Stimulated activated CD8-positive, alpha-beta memory T cell treated with anti-CD3 and anti-CD28 coated beads, Interleukin-15, amount 100 ng/mL, for 4 hours (primary cell): ENCODE results near the gene RASSF5.

Experiments used
- DNase-seq, 2 donors: peaks; one replicate each; pipeline ENCODE4 v3.0.0-alpha.2; 2020; ENCODE audit warnings: low read depth in 2 of 2

RASSF5 gene

DNA sequence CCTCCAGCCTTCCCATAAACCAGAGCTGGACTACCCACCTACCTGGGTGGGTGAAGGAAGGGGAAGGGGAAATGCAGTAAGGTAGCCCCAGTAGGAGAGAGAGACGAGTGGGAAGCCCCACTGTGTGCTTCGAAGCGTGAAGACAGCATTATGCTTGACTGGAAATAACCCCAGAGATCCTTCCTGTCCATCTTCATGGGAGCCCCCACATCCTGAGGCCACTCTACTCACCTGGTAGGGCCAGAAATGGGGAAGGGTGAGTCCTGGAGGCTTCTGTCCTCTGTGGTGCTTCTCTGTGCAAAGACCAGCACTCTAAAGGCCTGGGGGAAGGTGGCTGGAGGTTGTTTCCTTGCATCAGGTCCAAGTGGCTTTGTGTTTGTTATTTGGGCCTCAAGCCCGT lies 10.0 kb upstream of the RASSF5 start:
- no peak for DNase-seq

DNA sequence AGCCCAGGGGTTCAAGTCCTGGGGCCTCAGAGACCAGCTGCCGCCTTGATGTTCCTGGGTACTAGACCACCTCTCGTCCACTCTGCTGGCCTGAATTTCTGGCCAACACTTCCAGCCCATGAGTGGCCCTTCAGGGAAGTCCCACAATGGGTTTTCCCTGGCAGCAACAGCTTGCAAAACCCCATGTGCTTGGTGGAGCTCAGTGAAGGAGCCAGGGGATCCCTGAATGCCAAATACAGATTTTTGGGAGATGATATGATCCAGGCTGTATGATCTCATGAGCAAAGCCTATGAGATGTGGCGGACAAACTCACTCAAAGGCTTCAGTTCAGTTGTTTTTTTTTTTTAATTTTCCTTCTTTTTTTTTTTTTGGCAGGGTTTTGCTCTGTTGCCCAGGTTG lies 9.6 kb upstream of the RASSF5 start:
- no peak for DNase-seq

DNA sequence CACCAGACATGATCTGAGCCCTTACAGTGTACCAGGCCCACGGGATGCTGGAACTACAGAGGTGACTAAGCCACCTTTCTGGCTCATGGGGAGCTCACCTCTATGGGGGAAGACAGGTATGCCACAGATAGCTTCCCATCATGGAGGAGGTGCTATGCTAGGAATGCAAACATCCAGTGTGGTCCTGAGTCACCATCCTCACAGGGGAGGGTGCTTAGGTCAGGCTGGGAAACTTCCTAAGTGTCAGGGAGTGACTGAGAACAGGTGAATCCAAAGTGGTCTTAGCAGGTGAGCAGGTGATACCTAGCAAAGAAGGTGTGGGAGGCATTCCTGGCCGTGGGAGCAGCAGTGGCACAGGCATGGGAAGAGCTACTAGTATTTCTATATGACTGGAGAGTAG lies 8.6 kb upstream of the RASSF5 start:
- DNase-seq = no peak

DNA sequence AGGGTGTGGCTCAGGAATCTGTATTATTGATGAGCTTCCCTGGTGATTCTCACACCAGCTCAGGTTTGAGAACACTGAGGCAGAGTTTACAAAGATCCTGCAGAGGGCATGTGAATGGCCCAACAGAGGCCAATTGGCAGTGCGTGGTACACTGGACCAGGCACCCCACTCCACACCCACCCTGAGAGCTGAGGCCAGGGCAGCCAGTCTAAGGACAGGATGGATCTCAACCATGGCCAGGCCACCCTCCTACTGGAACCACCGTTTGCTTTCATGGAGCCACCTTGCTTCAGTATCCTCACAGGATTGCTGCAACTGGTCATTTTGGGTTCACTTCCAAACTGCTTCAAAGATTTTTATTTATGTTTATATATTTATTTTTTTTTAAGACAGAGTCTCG lies 7.3 kb upstream of the RASSF5 start:
- no peak for DNase-seq

DNA sequence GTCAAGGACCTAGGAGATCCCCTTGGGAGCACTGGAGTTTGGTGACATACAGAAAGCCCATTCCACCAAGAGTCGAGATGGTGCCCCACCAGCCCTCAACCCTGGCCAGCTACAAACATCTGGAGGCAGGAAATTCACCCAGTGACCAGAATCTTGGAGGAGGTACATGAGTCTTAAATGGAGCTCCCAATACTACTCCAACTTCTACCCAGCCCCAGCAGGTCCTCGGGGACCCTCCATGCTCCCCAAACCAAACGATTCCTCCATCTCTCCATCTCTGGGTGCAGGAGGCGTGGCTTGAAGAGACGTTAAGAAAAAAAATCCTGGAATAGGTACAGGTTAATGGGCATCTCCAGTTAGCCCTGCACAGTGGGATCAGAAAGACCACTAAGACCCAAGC lies 5.5 kb upstream of the RASSF5 start:
- no peak for DNase-seq

DNA sequence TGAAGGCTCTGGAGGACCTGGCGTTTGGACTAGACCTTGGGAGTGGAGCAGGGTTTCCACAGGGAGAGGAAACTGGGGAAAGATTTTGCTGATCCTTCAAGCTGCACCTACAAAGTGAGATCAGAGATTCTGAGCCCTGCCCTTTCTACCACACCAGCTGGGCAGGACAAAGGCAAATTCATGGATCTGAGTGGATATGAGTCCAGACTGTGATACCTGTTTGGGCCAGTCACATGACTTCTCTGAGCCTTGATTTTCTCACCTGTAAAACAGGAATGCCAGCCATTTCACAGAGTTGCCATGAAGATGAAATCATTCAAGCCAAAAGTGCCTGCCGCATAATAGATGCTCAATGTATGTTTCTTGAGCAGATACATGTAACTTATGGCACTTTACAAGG lies 4.9 kb upstream of the RASSF5 start:
- DNase-seq = no peak

DNA sequence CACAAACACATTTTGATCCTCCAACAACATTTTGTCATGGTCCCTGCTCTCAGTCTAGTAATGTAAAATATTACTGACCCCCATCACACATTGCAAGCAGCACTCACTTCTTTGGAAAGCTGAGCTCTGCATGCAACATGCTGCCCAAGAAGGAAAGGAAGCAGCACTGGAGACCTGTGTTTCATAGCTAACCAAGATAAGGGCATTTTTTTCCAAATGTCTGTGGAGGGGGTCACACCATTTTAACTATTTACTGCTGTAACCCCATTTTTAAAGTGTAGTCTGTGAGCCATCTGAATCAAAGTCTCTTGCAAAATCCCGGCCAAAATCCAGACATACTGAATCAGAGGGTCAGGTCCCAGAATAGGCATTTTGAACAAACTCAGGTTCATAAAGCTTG lies 4.5 kb upstream of the RASSF5 start:
- DNase-seq = no peak

DNA sequence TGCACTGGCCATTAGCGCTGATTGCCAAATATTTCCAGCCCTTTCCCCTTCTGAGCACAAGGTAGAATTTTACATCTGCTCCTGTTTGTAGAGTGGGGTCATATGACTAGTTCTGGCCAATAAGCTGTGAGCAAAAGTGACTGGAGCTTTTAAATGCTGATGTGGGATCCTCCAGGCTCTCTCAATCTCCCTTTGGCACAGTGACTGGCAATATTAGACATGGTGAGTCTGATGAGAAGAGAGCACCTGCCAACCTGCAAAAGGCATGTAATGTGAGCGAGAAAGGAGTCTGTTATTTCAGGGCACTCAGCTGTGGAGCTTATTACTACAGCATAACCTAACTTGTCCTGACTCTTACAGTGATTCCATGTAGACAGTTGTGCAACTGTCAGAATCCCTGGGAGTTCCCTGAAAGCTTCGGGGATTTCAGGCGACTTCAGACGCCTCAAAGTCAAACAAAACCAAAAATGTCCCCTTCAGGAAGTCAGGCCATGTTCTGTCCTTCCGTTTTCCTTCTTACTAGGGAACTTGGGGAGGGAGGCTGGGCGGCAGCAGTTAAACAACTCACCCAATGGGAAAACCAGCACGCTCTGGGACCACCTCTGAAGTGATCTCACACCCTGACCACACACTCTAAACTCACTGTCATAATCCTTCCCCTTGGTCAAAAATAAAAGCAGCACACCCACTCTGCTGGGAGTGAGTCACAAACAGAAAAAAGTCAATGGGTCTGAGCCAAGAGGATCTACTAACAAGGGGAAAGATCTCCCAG lies 3.6 kb upstream of the RASSF5 start:
- peak in 1 of 2 donors; percentile 17 for DNase-seq

DNA sequence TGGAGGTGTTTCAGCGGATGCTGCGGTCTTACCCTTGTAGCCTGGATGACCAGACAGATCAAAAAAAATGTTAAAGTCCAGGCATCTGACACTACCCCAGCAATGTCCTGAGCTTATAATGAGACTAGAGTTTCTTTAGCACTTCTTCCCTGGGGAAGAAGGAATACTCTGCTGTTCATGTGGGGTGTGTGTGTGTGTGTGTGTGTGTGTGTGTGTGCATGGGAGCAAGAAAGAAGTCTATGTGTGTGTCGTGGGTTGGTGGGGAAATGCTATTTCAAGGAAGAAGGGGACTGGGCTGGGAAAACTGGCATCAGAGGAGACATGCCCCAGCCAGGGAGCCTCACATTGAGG lies 3.0 kb upstream of the RASSF5 start:
- no peak for DNase-seq

DNA sequence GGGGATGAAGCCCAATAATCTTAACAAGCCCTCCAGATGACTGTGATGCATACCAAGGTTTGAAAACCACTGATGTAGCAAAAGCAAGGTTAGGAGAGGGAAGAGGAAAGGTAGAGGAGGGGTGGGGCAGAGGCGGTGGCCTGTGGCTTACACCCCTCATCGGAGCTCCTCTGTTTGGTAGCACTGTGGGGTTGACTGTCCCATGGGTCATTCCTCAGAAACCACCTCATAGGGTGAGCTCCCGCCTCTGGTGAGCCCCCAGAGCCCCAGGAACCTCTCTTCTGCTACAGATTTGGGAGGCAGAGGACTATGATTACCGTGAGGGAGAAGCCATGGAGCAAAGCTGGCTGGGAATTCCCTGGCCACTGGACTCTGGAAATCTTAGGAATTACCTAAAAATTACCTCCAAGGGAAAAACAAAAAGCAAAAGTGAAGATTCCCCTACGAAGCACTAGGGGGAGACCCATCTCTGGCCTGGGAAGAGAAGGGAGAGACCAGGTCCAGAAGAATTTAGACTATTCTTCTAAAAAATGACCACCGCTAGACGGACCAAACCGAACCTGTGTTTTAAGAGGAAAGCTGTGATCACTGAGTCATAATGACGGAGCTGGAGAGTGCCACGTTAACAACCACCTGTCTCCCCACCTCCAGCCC lies 1.5 kb upstream of the RASSF5 start:
- no peak for DNase-seq

DNA sequence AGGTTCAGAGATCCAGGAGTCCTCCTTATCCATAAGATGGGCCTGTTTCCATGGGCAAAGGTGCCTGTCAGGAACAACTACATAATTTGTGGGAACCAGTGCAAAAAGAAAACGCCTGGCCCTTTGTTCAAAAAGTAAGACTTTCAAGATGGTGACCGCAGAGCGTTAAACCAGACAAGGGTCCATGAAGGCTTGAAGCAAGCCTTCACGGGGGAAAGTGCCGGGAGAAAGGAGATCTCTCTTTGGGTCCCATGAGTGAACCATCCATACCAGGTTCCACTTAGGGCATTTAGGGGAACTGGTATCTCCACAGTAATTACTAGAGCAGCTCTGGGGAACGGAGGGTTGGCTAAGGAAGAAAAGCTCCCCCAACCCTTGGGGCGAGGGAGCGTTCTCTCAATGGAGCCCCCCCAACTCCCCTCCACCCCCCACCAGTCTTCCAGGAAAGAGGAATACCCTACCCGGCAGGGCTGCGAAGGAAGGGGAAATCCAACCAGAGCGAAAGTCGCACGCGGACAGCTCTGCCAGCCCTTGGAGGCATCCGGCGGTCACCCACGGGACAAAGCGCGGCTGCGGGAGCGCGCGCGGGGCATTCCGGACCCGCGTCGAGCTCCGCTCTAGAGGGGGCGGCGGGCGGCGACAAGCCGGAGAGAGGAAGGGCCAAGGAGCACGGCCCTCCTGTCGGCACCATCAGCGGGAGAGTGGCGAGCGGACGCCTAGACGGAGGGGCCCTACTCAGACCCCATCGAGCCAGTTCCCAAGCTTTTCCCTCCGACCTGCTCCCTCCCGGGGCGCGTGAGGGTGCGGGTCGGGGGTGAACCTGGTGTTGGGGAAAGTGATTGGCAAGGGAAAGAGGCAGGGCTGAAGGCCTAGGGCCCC lies 687 bp upstream of the RASSF5 start:
- no peak for DNase-seq

DNA sequence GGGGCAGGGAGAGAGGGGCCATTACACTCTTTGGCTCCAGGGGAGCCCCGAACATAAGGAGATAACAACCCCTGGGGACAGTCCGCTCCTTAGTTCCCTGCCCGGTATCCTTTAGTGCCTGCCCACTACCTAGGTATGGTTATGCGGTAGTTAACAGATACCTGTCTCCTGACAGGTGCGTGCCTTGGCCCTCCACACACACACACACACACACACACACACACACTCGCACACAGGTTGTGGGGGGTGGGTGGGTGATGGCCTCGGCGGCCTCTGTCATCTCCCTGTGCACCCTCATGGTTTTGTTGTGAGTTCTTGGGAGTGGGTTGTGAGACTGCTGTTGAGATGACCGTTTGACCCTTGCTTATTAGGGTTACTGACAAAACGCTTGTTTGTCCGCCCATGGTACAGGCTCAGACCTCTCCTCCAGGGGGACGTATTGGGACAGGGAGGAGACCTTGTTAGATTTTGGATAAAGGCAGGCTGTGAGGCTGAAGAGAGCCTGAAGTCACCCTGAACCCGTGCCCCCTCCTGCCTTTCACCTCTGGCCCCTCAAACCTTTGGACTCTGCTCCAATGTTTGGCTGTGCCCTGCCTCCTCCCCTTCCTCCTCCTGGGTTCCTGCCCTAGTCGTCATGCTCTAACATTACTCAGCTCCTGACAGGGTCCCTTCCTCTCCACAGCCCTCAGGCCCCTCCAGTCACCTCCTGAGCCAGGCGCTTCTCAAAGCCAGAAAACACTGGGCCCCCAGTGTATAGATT lies 979 bp downstream of the RASSF5 start:
- no peak for DNase-seq

DNA sequence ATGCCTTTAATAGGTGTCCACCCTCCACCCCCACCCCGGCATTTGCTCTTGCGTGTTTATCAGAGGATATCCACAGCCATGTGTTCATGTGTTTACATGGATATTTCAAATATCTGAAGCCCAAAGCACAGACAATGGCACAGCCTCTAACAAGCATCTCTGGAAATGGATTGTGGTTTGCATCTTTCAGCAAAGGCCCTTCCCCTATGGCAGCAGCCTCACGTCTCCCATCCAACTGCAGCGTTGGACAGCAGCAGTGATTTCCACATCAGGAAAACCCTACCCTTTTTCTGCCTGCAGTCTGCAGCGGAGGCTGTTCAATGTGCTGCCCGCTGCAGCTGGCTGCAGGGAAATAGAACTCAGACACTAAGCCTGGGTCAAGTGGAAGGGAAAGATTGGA lies 1.6 kb downstream of the RASSF5 start:
- DNase-seq = no peak

DNA sequence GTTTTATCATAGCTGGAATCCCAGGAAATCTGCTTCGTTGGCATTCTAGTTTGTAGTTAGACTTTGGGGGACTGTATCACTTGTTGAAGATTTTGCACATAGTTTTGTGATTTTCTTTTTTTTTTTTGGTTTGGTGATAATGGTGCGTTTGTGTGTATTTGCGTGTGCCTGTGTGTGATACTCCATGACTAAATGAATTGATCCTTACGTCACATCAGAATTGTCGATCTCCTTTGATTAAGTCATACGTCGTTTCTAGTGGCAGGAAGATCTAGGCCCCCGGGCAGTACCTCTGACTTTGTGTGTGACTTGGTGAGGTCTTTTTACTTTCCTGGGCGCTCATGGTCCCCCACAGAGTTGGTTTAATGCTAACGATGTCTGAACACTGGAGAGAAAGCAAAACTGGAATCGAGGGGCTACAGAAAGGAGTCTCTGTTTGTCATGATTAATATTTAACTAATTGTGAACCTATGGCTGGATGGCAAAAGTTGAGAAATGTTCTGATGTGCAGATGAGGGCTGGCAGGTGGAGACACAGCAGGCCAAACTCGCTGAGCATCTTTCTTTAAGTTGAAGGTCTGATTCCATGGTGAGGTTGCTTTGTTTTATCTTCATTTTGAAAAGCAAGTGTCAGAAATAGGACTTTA lies 2.4 kb downstream of the RASSF5 start:
- DNase-seq = no peak

DNA sequence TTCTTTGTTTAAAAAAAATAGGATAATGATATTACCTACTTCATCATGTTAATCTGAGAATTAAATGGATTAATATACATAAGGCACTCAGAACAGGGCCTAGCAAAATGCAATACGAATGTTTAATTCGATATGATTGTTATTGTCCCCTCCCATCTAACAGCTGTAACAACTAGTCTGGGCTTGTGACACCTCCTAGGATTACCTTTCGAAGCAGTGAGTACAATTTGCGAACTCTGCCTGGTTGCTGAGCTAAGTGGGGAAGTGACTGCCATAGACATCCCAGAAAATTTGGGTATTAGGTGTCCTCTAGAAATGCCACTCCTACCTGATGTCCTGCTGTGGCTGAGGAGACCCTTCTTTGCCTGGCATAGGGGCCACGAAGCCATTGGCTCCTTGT lies 3.0 kb downstream of the RASSF5 start:
- no peak for DNase-seq

DNA sequence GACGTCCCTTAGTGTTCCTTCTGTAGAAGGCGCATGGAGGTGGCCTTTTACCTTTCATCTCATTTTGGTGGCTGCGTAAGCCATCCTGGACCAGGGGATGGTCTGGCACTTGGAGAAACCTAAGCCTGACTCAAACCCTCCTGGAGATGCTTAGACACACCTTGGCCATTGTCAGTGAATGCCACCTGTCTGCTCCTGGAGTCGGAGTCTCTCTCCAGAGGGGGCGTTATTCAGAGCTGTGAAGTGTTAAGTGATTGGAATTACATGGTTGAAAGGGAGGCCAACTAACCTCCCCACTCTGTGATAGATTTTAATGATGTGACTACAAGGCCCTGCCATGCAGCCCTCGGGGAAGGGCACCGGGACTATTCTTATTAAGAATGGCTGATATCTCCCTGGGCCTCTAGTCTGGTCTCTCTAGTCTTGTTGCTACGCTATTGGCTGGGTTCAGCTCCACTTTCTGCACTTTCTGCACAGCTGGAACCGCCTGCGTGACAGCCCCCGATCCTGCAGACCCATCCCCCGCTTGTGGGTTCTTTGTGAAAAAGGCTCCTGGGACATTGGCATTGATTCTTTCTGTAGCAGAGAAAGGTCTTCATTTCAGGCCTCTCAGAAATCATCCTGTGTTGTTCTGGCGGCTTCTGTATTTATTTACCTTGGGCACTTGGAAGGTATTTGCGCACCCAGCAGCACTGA lies 4.2 kb downstream of the RASSF5 start:
- DNase-seq = no peak

DNA sequence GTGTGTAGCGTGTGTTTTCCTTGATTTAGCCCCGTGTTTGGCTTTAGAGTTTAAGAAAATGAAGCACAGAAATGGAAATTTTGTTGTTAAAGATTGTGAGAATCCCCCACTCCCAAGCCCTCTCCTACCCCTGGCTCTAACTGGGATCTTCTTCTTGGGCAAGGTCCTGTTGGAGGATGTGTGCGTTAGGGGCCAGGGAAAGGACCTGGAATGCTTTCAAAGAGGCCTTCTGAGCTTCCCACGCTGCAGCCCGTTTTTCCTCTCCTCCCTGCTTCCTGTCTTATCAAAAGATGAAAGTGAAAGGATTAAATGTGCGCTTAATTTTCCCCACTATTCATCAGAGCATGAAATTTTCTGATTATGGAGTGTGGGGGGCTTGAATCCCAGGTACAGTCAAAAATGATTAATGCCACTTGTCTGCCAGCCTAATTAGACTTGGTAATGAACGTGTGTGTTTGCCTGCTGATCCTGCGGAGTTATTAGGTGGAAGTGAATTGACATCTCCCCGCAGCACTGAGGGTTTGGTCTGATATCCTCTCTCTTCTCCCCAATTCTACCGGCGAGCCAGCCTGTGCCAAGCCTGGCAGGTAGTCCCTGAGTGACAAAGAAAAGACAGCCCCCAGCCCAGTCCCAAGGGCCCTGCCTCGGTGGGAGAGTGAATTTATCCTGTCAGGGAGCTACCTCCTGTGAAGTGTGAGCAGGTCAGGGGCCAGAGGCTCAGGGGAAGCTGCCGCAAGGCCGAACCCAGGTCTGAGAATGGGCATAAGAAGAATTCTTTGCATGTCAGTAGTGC lies 4.9 kb downstream of the RASSF5 start:
- DNase-seq = no peak

DNA sequence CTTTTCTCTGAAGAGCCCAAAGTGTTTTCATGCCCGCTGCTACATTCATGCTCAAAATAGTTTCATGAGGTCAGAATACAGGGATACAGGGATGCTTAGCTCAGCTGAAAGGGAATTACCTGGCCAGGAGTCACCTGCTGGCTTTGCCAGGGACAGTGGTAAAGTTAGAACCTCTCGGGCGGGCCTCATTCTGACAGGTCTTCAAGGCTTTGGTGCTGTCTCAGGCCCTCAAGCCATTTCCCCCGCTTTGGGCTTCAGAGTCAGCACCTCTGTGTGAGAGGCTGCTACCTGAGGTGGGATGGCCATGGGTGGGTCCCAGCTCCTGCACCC lies 5.5 kb downstream of the RASSF5 start:
- DNase-seq = no peak

DNA sequence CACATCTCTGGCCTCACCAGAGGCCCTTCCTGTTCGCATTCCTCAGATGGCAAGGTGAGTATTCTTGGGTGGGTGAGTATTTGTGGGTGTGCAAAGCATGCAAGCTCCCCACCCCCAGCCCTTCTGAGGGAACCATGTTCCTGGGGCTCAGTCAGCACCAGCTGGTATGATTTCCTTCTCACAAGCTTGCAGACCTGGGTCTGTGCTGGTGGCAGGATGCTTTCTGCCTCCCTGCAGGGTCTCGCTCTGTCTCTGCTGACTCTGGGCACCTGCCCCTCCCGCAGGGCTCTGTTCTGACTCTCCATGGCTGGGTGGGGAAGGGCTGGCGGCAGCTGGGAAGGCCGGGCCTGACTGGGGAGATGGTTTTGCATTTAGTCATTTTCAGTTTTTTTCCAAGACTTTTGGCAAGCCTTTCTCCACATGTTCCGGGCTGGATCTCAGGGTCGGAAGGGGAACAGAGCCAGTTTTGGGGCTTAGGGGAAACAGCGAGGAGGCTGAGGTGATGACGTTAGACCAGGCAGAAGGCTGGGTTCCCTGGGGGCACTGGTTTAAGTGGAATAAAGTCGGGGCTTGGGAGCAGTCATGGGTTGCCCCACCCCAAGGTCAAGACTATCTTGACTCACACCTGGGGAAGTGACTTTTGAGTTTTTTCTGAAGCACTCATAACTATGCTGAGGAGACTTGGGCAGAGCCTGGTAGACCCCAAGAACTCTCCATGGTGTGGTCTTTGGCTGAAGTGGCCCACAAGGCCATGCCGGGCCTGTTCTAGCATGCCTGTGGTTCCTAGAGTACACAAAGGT lies 6.2 kb downstream of the RASSF5 start:
- DNase-seq = no peak
